GM23248 (cell line): ENCODE results near the gene LRAT. TPM values are rescaled to one million over a fixed set of nuclear protein-coding genes. Genes with fewer than 3 reads are reported as not detected.

Experiments used
- DNase-seq: peaks from one replicate; pipeline ENCODE4 v3.0.0-alpha.2; 2015
- H2AFZ ChIP-seq: fragments of 200-600 bp; sonication (generic); 2 replicates; pipeline ENCODE4 v1.6.1; 2016; ENCODE audit warnings: antibody characterized with exemption
- H3F3A ChIP-seq: fragments of 200-600 bp; sonication (generic); 2 replicates; pipeline ENCODE4 v1.6.1; 2016; ENCODE audit warnings: mild to moderate bottlenecking, antibody characterized with exemption, mixed run types; ENCODE audit not compliant: insufficient read depth
- H3K27ac ChIP-seq: fragments of 200-600 bp; sonication (generic); 2 replicates; pipeline ENCODE4 v1.5.1; 2016; ENCODE audit warnings: mild to moderate bottlenecking
- H3K27me3 ChIP-seq: fragments of 200-600 bp; sonication (generic); replicated peaks from 2 replicates; pipeline ENCODE4 v1.6.1; 2016; ENCODE audit warnings: mild to moderate bottlenecking; ENCODE audit not compliant: insufficient read depth
- H3K36me3 ChIP-seq: fragments of 200-600 bp; sonication (generic); 2 replicates; pipeline ENCODE4 v1.6.1; 2016; ENCODE audit warnings: low read depth, mild to moderate bottlenecking
- H3K4me1 ChIP-seq: fragments of 200-600 bp; sonication (generic); 2 replicates; pipeline ENCODE4 v1.6.1; 2016; ENCODE audit warnings: mild to moderate bottlenecking; ENCODE audit not compliant: insufficient read depth
- H3K4me2 ChIP-seq: fragments of 200-600 bp; sonication (generic); one replicate; pipeline ENCODE4 v1.6.1; 2016; ENCODE audit warnings: mild to moderate bottlenecking; ENCODE audit not compliant: unreplicated experiment
- H3K4me3 ChIP-seq: fragments of 200-600 bp; sonication (generic); 2 replicates; pipeline ENCODE4 v1.5.1; 2016; ENCODE audit warnings: mild to moderate bottlenecking
- H3K79me2 ChIP-seq: fragments of 200-600 bp; sonication (generic); 2 replicates; pipeline ENCODE4 v1.6.1; 2016; ENCODE audit warnings: mild to moderate bottlenecking; ENCODE audit not compliant: insufficient read depth
- H3K9ac ChIP-seq: fragments of 200-600 bp; sonication (generic); 2 replicates; pipeline ENCODE4 v1.6.1; 2016; ENCODE audit warnings: mild to moderate bottlenecking
- H3K9me2 ChIP-seq: fragments of 200-600 bp; sonication (generic); 2 replicates; pipeline ENCODE4 v1.6.1; 2016; ENCODE audit warnings: mixed run types, mild to moderate bottlenecking, moderate library complexity; ENCODE audit not compliant: insufficient read depth
- H3K9me3 ChIP-seq: fragments of 200-600 bp; sonication (generic); one replicate; pipeline ENCODE4 v1.6.1; 2017; ENCODE audit warnings: low read depth
- H4K20me1 ChIP-seq: fragments of 200-600 bp; sonication (generic); 2 replicates; pipeline ENCODE4 v1.6.0; 2016; ENCODE audit not compliant: insufficient read depth
- EZH2 ChIP-seq: fragments of 200-600 bp; sonication (generic); IDR thresholded peaks from 2 replicates; pipeline ENCODE4 v1.6.1; 2018; ENCODE audit warnings: antibody characterized with exemption, mild to moderate bottlenecking; ENCODE audit not compliant: insufficient read depth, poor library complexity, severe bottlenecking
- EZH2phosphoT487 ChIP-seq: fragments of 200-600 bp; sonication (generic); IDR thresholded peaks from 2 replicates; pipeline ENCODE4 v1.6.1; 2018; ENCODE audit warnings: antibody characterized with exemption, moderate library complexity, mild to moderate bottlenecking, low read depth; ENCODE audit not compliant: insufficient read depth
- WGBS, 2 experiments: methylation state at CpG; one replicate each; pipeline ENCODE4 v1.1.6; 2015 to 2017; ENCODE audit warnings: low lambda C conversion rate in 2 of 2, low coverage in 1 of 2; ENCODE audit errors: missing lambda C conversion rate in 2 of 2; 5-methylcytosine and 5-hydroxymethylcytosine counted together
- in situ Hi-C: fragments of 300-500 bp; cut with MboI; formaldehyde crosslinking; loops from 2 replicates; pipeline ENCODE4 v1.15.0; 2020
- polyA plus RNA-seq: library from polyadenylated mRNA; unstranded; fragments of >200 nt; fragmentation: Nextera tagmentation; extraction: Ambion mirVana; gene quantifications from 2 replicates; pipeline ENCODE4 v1.2.1, GENCODE V29; 2016
- total RNA-seq: library from RNA; depleted of rRNA; stranded (reverse); fragments of >200 nt; shearing (Covaris generic); gene quantifications from 2 replicates; pipeline ENCODE4 v1.2.3, GENCODE V29; 2014; rRNA removed

LRAT gene
- total RNA-seq (not detected in 2 replicates), polyA plus RNA-seq (0.13 TPM in 1 of 2 replicates, not detected in the other)

GRCh38 chr4:154743683-154744340, at the start of gene LRAT:
LRAT (plus strand) TSS chr4:154744000; CDS start chr4:154744327, 327 bp downstream.
- 3 to 5% methylated on average over 40 to 55 of the region's 55 CpGs for WGBS, 2 experiments
- Histone ChIP-seq H3K79me2 (no peaks in the 10 kb centered on the region), H3K9me2 (no peaks in the 10 kb centered on the region), H3K36me3 (no peaks in the 10 kb centered on the region), H3K9me3 (no peaks in the 10 kb centered on the region), H3F3A (no peaks in the 10 kb centered on the region), H3K27ac (no peak within 1 kb of the TSS), H3K4me2 (no peak within 1 kb of the TSS), H4K20me1 (no peaks in the 10 kb centered on the region), H3K4me3 (0 out of 2 replicates have a peak within 1 kb of the TSS, but pooled peaks have one; percentile 7), H2AFZ (no peak within 1 kb of the TSS), H3K27me3 (peaks cover 65% of the 10 kb centered on the region), H3K4me1 (no peaks in the 10 kb centered on the region), H3K9ac (no peak within 1 kb of the TSS)
- peak; percentile 79 for TF ChIP-seq EZH2
- 0 out of 2 replicates have a peak, but pooled peaks have one; percentile 8 for TF ChIP-seq EZH2phosphoT487
- peak; percentile 17 for DNase-seq
- in situ Hi-C loops = no loop called here

- Histone ChIP-seq H3K4me1 (no peaks in the 10 kb centered on the region), H3F3A (no peaks in the 10 kb centered on the region), H3K79me2 (no peaks in the 10 kb centered on the region), H3K9me3 (no peaks in the 10 kb centered on the region), H3K4me2 (no peak overlapping the region), H3K9me2 (no peaks in the 10 kb centered on the region), H3K27me3 (no peaks in the 10 kb centered on the region), H4K20me1 (no peaks in the 10 kb centered on the region), H3K9ac (no peak overlapping the region), H3K36me3 (no peaks in the 10 kb centered on the region), H2AFZ (no peak overlapping the region), H3K4me3 (no peak overlapping the region), H3K27ac (no peak overlapping the region)
- in situ Hi-C loops = no loop called here
- TF ChIP-seq EZH2phosphoT487 (no peak), EZH2 (no peak)
- WGBS, 2 experiments = 19% methylated on average over 3 of the region's 3 CpGs
- DNase-seq = no peak
These were observed 35.9 kb upstream of the LRAT start for GRCh38 chr4:154707877-154708276.

- in situ Hi-C loops = no loop called here
- DNase-seq = no peak
- Histone ChIP-seq H3K79me2 (no peaks in the 10 kb centered on the region), H3K4me1 (no peaks in the 10 kb centered on the region), H3K4me3 (no peak overlapping the region), H2AFZ (no peak overlapping the region), H3K4me2 (no peak overlapping the region), H3K9me3 (no peaks in the 10 kb centered on the region), H3F3A (no peaks in the 10 kb centered on the region), H3K9ac (no peak overlapping the region), H3K36me3 (no peaks in the 10 kb centered on the region), H4K20me1 (no peaks in the 10 kb centered on the region), H3K9me2 (no peaks in the 10 kb centered on the region), H3K27ac (no peak overlapping the region), H3K27me3 (no peaks in the 10 kb centered on the region)
- WGBS, 2 experiments = 18 to 21% methylated on average over 4 of the region's 4 CpGs
- TF ChIP-seq EZH2phosphoT487 = no peak
- TF ChIP-seq EZH2 = no peak
These were observed 34.2 kb upstream of the LRAT start for GRCh38 chr4:154709550-154709949.

- no peaks in the 10 kb centered on the region for H3K9me2 ChIP-seq
- no peak overlapping the region for H3K4me2 ChIP-seq
- H2AFZ ChIP-seq = no peak overlapping the region
- H3K4me3 ChIP-seq = no peak overlapping the region
- no peaks in the 10 kb centered on the region for H3K27me3 ChIP-seq
- no peaks in the 10 kb centered on the region for H3K4me1 ChIP-seq
- H4K20me1 ChIP-seq = no peaks in the 10 kb centered on the region
- H3K79me2 ChIP-seq = no peaks in the 10 kb centered on the region
- DNase-seq = no peak
- in situ Hi-C loops = no loop called here
- no peak overlapping the region for H3K9ac ChIP-seq
- no peaks in the 10 kb centered on the region for H3K36me3 ChIP-seq
- no peaks in the 10 kb centered on the region for H3K9me3 ChIP-seq
- no peaks in the 10 kb centered on the region for H3F3A ChIP-seq
- TF ChIP-seq EZH2phosphoT487 (no peak), EZH2 (no peak)
- H3K27ac ChIP-seq = no peak overlapping the region
These were observed 32.3 kb upstream of the LRAT start for GRCh38 chr4:154711522-154711921.
